Measurements from ENCODE around the gene FIS1. TPM values are rescaled to one million over a fixed set of nuclear protein-coding genes. Genes with fewer than 3 reads are reported as not detected.

The FIS1 gene
- polyA plus RNA-seq, 1 of the 3 experiments (the other 2 are of a cell fraction) = 1,313 TPM

- TF ChIP-seq, protein P1, sequence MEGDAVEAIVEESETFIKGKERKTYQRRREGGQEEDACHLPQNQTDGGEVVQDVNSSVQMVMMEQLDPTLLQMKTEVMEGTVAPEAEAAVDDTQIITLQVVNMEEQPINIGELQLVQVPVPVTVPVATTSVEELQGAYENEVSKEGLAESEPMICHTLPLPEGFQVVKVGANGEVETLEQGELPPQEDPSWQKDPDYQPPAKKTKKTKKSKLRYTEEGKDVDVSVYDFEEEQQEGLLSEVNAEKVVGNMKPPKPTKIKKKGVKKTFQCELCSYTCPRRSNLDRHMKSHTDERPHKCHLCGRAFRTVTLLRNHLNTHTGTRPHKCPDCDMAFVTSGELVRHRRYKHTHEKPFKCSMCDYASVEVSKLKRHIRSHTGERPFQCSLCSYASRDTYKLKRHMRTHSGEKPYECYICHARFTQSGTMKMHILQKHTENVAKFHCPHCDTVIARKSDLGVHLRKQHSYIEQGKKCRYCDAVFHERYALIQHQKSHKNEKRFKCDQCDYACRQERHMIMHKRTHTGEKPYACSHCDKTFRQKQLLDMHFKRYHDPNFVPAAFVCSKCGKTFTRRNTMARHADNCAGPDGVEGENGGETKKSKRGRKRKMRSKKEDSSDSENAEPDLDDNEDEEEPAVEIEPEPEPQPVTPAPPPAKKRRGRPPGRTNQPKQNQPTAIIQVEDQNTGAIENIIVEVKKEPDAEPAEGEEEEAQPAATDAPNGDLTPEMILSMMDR (IDR thresholded peaks at IDR 0.05) = no peak
- TF ChIP-seq YY1 (IDR thresholded peaks at IDR 0.05; ENCODE audit: low read depth) (no peak), FOXJ3 (CRISPR knock-in tag; IDR thresholded peaks at IDR 0.05) (no peak), NRF1 (IDR thresholded peaks at IDR 0.05; ENCODE audit: low read depth, low read length) (no peak)
- TF ChIP-seq, protein P2, sequence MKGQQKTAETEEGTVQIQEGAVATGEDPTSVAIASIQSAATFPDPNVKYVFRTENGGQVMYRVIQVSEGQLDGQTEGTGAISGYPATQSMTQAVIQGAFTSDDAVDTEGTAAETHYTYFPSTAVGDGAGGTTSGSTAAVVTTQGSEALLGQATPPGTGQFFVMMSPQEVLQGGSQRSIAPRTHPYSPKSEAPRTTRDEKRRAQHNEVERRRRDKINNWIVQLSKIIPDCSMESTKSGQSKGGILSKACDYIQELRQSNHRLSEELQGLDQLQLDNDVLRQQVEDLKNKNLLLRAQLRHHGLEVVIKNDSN (IDR thresholded peaks at IDR 0.05; ENCODE audit: borderline replicate concordance, low read depth) = no peak
Measured at GRCh38 chr7:101225650-101226049, 19.2 kb downstream of the FIS1 start (continued).

DNA sequence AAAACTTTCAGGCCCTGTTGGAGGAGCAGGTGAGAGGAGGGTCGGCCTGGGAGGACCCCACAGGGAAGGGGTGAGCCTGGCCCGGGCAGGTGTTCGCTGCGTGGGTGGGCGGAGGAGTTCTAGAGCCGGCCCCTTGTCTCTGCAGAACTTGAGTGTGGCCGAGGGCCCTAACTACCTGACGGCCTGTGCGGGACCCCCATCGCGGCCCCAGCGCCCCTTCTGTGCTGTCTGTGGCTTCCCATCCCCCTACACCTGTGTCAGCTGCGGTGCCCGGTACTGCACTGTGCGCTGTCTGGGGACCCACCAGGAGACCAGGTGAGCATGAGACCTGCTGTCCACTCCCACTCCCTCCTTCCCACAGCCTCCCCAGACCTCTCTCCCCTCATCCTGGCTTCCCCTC, 21.4 kb downstream of the FIS1 start:
- no peaks in the 10 kb centered on the region for H3K9me2 ChIP-seq
- no peak overlapping the region for H3K4me3 ChIP-seq (ENCODE audit: low read depth in 2 of 2, low read length in 1 of 2)
- no peak overlapping the region for H3K4me2 ChIP-seq
- H3K4me1 ChIP-seq (ENCODE audit: control insufficient read depth in 1 of 2, insufficient read depth in 2 of 2, low read depth in 1 of 2, low read length in 1 of 2) = peaks cover 0 to 7% of the 10 kb centered on the region in 2 experiments; a peak in 1 of 4 replicates
- no peak overlapping the region for H3K27ac ChIP-seq (ENCODE audit: low read depth in 2 of 2, low read length in 1 of 2)
- no peaks in the 10 kb centered on the region for H3F3A ChIP-seq (replicated peaks; ENCODE audit: insufficient read depth)
- ChIA-PET POLR2A (no interaction called here), CTCF (interaction anchor here (1.1 to 3.2 kb wide), 4 partner anchors 11 to 79 kb away, joined by 3 to 15 read pairs (median 5); partner anchors contain the start of gene FIS1)
- TF ChIP-seq TEAD4 (IDR thresholded peaks at IDR 0.05; ENCODE audit: borderline replicate concordance, insufficient read depth) (no peak), TAF1 (IDR thresholded peaks at IDR 0.05; ENCODE audit: borderline replicate concordance, low read depth, low read length) (no peak), YY1 (IDR thresholded peaks at IDR 0.05; ENCODE audit: low read depth) (no peak), SIN3A (IDR thresholded peaks at IDR 0.05; ENCODE audit: borderline replicate concordance, low read depth, low read length) (no peak), FOXM1 (IDR thresholded peaks at IDR 0.05; ENCODE audit: low read depth) (no peak), GATA2 (CRISPR knock-in tag; IDR thresholded peaks at IDR 0.05) (no peak), ZBTB33 (IDR thresholded peaks at IDR 0.05; ENCODE audit: borderline replicate concordance, low read depth) (no peak), RAD21 (IDR thresholded peaks at IDR 0.05; ENCODE audit: low read length) (no peak), EZH2phosphoT487 (IDR thresholded peaks at IDR 0.05; ENCODE audit: borderline replicate concordance, low read depth) (no peak), GABPA (IDR thresholded peaks at IDR 0.05; ENCODE audit: low read depth) (no peak), RCOR1 (IDR thresholded peaks at IDR 0.05; ENCODE audit: low read length) (no peak), NRF1 (IDR thresholded peaks at IDR 0.05; ENCODE audit: low read depth, low read length) (no peak), IRF3 (IDR thresholded peaks at IDR 0.05; ENCODE audit: low read depth, low read length) (no peak), JUND (IDR thresholded peaks at IDR 0.05) (no peak), MXI1 (IDR thresholded peaks at IDR 0.05; ENCODE audit: low read depth, low read length) (no peak), CHD2 (IDR thresholded peaks at IDR 0.05; ENCODE audit: low read length, partially characterized antibody) (no peak), MAX (IDR thresholded peaks at IDR 0.05; ENCODE audit: low read depth) (no peak), POLR2AphosphoS5 (IDR thresholded peaks at IDR 0.05; ENCODE audit: low read depth, low read length) (no peak)
- TF ChIP-seq, protein P2 (IDR thresholded peaks at IDR 0.05; ENCODE audit: borderline replicate concordance, low read depth) = no peak
- TF ChIP-seq, protein P3, sequence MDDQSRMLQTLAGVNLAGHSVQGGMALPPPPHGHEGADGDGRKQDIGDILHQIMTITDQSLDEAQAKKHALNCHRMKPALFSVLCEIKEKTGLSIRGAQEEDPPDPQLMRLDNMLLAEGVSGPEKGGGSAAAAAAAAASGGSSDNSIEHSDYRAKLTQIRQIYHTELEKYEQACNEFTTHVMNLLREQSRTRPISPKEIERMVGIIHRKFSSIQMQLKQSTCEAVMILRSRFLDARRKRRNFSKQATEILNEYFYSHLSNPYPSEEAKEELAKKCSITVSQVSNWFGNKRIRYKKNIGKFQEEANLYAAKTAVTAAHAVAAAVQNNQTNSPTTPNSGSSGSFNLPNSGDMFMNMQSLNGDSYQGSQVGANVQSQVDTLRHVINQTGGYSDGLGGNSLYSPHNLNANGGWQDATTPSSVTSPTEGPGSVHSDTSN (IDR thresholded peaks at IDR 0.05) = no peak
- H3K27me3 ChIP-seq (ENCODE audit: insufficient read depth) = no peaks in the 10 kb centered on the region
- DNase-seq = no peak
- WGBS (ENCODE audit: low lambda C conversion rate) = 97% methylated on average over 15 of the region's 15 CpGs
- H3K36me3 ChIP-seq (replicated peaks in 1 of 2; ENCODE audit: control insufficient read depth in 1 of 2, insufficient read depth in 2 of 2, low read length in 1 of 2) = peaks cover 24 to 48% of the 10 kb centered on the region in 2 experiments
- H3K79me2 ChIP-seq (ENCODE audit: insufficient read depth) = peaks cover 40% of the 10 kb centered on the region
- no peak overlapping the region for H3K9ac ChIP-seq
- H3K9me3 ChIP-seq = no peaks in the 10 kb centered on the region
- H4K20me1 ChIP-seq (ENCODE audit: insufficient read depth) = peaks cover 7% of the 10 kb centered on the region
- H2AFZ ChIP-seq (ENCODE audit: low read depth) = no peak overlapping the region

All from SK-N-SH (cell line).